ENCODE results near the gene MGAT4A.

The MGAT4A gene

DNA sequence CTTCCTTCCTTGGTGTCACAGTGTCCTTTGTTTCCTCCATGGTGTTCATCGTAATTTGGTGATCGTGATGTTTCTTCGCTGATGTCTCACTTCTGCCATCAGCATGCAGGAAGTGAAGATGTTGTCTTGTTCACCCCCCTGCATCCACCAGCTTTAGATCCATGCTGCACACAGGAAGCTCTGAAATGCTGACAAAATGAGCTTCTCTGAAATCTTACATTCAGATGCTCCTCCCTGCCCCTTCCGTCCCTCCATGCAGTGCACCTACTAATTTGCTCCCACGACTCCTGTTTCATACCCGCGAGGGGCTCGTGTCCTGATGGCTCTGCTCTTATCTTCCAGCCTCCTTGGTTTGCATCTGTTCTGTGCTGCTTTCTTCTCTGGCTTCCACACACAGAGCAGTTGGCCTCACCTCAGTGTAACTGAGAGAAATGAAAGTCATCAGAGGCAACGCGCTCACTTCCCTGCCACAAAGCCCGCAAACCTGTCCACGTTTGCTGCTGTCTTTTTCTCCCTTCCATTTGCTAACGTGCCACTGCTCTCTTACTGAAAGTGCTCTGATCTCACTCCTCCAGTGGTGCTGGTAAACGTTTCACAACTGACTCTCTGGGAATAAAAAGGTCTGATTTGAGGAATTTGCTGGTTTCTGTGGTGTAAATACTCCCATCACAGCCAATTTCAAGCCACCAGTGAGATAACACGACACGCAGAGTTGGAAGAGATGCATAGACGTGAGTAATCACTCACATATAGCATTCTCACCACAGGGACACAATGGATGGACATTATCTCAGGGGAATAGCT is 41.0 kb upstream of the MGAT4A start:
- TF ChIP-seq TEAD4 (IDR thresholded peaks at IDR 0.05) (no peak), CREB1 (IDR thresholded peaks at IDR 0.05; ENCODE audit: low read depth) (no peak), EP300 (IDR thresholded peaks at IDR 0.05; ENCODE audit: borderline replicate concordance) (no peak), TCF12 (IDR thresholded peaks at IDR 0.05; ENCODE audit: low read depth) (no peak), CEBPB (IDR thresholded peaks at IDR 0.05) (no peak)

DNA sequence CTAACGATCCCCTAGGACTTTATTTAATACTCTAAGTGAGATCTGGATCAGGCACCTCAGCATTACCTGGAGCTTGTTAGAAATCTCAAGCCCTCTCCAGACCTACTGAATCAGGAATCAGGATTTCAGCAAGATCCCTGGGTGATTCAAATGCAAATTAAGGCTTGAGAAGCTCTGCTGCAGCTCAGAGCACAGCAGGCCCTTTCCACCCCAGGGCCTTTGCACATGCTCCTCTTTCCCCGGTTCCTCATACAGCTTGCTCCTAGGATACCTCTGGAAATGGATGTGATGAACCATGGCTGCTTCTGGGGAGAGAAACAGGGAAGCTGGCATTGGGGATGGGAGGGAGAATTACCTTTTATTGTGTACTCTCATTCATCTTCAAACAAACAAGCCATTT is 40.3 kb upstream of the MGAT4A start:
- no peak for TF ChIP-seq TCF12 (IDR thresholded peaks at IDR 0.05; ENCODE audit: low read depth)
- TF ChIP-seq EGR1 (IDR thresholded peaks at IDR 0.05): no peak
- TF ChIP-seq FOXM1 (IDR thresholded peaks at IDR 0.05; ENCODE audit: borderline replicate concordance, low read depth): no peak
- no peak for TF ChIP-seq CEBPB (IDR thresholded peaks at IDR 0.05)
- TF ChIP-seq RAD21 (IDR thresholded peaks at IDR 0.05; ENCODE audit: low read depth): no peak
- TF ChIP-seq, protein P1, sequence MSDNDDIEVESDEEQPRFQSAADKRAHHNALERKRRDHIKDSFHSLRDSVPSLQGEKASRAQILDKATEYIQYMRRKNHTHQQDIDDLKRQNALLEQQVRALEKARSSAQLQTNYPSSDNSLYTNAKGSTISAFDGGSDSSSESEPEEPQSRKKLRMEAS (IDR thresholded peaks at IDR 0.05): no peak

DNA sequence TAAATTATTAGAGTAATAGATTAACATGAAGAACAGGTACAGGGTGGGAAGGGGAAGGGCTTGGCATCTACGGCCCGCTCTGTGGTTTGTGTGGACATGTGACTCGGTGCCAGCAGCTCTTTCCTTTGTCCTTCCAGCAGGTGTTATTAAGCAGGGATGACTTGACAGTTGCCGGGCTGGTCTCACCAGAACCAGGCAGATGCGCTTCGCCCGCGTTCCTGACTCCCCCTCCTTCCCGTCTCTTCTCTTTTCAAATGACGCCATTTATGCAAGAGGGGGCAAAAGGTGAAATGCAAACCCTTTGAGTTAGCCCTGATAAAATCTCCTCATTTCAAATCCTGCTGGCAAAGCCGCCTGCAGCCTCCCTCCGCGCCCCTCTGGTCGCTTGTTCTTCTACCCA is 38.9 kb upstream of the MGAT4A start:
- no peak for TF ChIP-seq CEBPB (IDR thresholded peaks at IDR 0.05)
- no peak for TF ChIP-seq TCF12 (IDR thresholded peaks at IDR 0.05; ENCODE audit: low read depth)
- TF ChIP-seq FOXM1 (IDR thresholded peaks at IDR 0.05; ENCODE audit: borderline replicate concordance, low read depth): no peak
- no peak for TF ChIP-seq RAD21 (IDR thresholded peaks at IDR 0.05; ENCODE audit: low read depth)
- TF ChIP-seq TAF1 (IDR thresholded peaks at IDR 0.05; ENCODE audit: low read depth): no peak
- TF ChIP-seq EGR1 (IDR thresholded peaks at IDR 0.05): no peak
- TF ChIP-seq CREB1 (IDR thresholded peaks at IDR 0.05; ENCODE audit: low read depth): no peak
- TF ChIP-seq EP300 (IDR thresholded peaks at IDR 0.05; ENCODE audit: borderline replicate concordance): no peak
- TF ChIP-seq TEAD4 (IDR thresholded peaks at IDR 0.05): no peak
- TF ChIP-seq, protein P2, sequence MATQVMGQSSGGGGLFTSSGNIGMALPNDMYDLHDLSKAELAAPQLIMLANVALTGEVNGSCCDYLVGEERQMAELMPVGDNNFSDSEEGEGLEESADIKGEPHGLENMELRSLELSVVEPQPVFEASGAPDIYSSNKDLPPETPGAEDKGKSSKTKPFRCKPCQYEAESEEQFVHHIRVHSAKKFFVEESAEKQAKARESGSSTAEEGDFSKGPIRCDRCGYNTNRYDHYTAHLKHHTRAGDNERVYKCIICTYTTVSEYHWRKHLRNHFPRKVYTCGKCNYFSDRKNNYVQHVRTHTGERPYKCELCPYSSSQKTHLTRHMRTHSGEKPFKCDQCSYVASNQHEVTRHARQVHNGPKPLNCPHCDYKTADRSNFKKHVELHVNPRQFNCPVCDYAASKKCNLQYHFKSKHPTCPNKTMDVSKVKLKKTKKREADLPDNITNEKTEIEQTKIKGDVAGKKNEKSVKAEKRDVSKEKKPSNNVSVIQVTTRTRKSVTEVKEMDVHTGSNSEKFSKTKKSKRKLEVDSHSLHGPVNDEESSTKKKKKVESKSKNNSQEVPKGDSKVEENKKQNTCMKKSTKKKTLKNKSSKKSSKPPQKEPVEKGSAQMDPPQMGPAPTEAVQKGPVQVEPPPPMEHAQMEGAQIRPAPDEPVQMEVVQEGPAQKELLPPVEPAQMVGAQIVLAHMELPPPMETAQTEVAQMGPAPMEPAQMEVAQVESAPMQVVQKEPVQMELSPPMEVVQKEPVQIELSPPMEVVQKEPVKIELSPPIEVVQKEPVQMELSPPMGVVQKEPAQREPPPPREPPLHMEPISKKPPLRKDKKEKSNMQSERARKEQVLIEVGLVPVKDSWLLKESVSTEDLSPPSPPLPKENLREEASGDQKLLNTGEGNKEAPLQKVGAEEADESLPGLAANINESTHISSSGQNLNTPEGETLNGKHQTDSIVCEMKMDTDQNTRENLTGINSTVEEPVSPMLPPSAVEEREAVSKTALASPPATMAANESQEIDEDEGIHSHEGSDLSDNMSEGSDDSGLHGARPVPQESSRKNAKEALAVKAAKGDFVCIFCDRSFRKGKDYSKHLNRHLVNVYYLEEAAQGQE (IDR thresholded peaks at IDR 0.05; ENCODE audit: low read depth): no peak
- TF ChIP-seq, protein P1 (IDR thresholded peaks at IDR 0.05): no peak
- TF ChIP-seq NFIC (IDR thresholded peaks at IDR 0.05): no peak
- TF ChIP-seq YY1 (IDR thresholded peaks at IDR 0.05; ENCODE audit: low read depth): no peak
- no peak for TF ChIP-seq ZBTB7A (IDR thresholded peaks at IDR 0.05; ENCODE audit: low read depth)
- TF ChIP-seq, protein P3, sequence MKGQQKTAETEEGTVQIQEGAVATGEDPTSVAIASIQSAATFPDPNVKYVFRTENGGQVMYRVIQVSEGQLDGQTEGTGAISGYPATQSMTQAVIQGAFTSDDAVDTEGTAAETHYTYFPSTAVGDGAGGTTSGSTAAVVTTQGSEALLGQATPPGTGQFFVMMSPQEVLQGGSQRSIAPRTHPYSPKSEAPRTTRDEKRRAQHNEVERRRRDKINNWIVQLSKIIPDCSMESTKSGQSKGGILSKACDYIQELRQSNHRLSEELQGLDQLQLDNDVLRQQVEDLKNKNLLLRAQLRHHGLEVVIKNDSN (IDR thresholded peaks at IDR 0.05): no peak

DNA sequence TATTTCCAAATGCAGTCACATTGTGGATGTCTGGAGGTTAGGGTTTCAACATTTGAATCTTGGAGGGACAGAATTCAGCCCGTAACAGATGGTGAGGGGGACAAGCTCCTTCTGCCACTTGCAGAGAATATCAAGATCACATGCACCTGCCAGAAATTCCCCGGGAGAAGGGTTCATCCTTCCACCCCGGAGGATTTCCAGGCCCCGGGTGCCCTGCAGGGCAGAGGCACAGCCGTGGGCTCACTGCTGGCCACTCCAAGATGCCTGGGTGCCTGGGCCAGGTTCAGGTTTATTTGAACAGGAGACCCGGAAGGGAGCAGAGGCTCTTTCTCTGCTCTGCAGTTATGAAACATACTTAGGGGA is 38.2 kb upstream of the MGAT4A start:
- TF ChIP-seq FOXM1 (IDR thresholded peaks at IDR 0.05; ENCODE audit: borderline replicate concordance, low read depth): no peak
- no peak for TF ChIP-seq YY1 (IDR thresholded peaks at IDR 0.05; ENCODE audit: low read depth)

DNA sequence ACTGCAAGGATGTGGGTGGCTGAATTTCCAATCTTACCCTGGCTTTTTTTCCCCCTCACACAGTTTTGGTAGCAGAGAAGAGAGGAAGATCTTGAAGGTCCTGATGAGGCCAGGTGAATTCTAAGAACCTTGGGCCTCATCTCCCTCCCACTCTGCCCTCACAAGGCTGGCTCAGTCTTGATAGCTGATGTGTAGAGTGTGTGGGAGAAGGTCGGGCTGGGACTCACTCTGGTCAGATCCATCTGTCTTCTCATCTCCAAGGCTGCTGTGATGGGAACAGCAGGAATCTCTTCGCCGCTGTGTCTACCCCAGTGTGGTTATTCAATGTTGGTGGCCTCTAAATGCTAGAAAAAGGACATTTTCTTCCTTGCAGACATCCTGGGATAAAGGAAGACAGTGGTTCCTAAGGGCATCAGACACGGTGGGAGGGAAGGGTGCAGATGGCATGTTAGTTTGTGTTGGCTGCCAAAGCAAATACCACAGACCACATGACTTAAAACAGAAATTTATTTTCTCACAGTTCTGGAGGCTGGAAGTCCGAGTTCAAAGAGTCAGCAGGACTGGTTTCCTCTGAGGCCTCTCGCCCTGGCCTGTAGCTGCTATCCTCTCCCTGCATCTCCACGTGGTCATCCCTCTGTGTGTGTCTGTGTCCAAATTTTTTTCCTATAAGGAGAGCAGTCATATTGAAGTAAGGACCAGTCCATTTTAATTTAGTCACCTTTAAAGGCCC is 37.6 kb upstream of the MGAT4A start:
- TF ChIP-seq EGR1 (IDR thresholded peaks at IDR 0.05) (no peak), TCF12 (IDR thresholded peaks at IDR 0.05; ENCODE audit: low read depth) (no peak), RAD21 (IDR thresholded peaks at IDR 0.05; ENCODE audit: low read depth) (no peak), EP300 (IDR thresholded peaks at IDR 0.05; ENCODE audit: borderline replicate concordance) (no peak), TEAD4 (IDR thresholded peaks at IDR 0.05) (no peak), FOXM1 (IDR thresholded peaks at IDR 0.05; ENCODE audit: borderline replicate concordance, low read depth) (no peak)
- TF ChIP-seq, protein P3 (IDR thresholded peaks at IDR 0.05): no peak

DNA sequence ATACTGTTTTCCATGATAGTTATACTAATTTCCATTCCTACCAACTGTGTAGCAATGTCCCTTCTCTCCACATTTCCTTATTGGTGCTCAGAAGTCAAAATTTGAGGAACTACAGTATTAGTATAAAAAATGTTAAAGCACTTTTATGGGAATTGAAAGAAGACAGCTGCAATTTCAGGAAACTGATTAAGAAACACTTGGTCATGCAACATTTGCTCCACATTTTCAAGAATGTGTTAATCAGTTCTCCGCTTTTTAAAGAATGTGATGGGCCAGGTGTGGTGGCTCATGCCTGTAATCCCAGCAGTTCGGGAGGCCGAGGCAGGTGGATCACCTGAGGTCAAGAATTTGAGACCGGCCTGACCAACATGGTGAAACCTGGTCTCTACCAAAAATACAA is 33.6 kb upstream of the MGAT4A start:
- no peak for TF ChIP-seq YY1 (IDR thresholded peaks at IDR 0.05; ENCODE audit: low read depth)
- no peak for TF ChIP-seq TEAD4 (IDR thresholded peaks at IDR 0.05)
- no peak for TF ChIP-seq NFIC (IDR thresholded peaks at IDR 0.05)
- TF ChIP-seq EGR1 (IDR thresholded peaks at IDR 0.05): no peak
- TF ChIP-seq EP300 (IDR thresholded peaks at IDR 0.05; ENCODE audit: borderline replicate concordance): no peak
- TF ChIP-seq ZBTB7A (IDR thresholded peaks at IDR 0.05; ENCODE audit: low read depth): no peak
- no peak for TF ChIP-seq TAF1 (IDR thresholded peaks at IDR 0.05; ENCODE audit: low read depth)
- TF ChIP-seq RAD21 (IDR thresholded peaks at IDR 0.05; ENCODE audit: low read depth): no peak
- no peak for TF ChIP-seq FOXM1 (IDR thresholded peaks at IDR 0.05; ENCODE audit: borderline replicate concordance, low read depth)

DNA sequence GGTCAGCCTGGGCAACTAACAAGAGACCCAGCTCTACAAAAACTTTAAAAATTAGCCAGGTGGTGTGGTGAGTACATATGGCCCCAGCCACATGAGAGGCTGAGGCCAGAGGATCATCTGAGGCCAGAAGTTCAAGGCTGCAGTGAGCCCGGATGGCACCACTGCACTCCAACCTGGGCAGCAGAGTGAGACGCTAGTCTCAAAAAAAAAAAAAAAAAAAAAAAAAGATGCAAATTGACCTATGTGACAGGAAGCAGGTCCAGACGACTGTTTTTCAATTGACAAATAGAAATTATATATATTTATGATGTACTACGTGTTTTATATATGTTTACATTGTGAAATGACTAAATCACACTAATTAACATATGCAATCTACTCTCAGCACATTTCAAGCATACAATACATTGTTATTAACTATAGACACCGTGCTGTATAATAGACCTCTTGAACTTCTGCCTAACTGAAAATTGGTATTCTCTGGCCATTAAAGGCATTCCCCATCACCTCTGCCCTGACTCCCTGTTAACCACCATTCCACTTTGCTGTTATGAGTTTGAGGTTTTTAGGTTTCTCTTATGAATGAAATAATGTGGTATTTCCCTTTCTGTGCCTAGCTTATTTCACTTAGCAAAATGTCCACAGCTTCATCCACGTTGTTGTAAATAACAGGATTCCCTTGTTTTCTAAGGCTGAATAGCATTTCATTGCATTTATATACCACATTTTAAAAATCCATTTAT is 32.4 kb upstream of the MGAT4A start:
- TF ChIP-seq TAF1 (IDR thresholded peaks at IDR 0.05; ENCODE audit: low read depth) (no peak), RAD21 (IDR thresholded peaks at IDR 0.05; ENCODE audit: low read depth) (no peak), CEBPB (IDR thresholded peaks at IDR 0.05) (no peak), TEAD4 (IDR thresholded peaks at IDR 0.05) (no peak), TCF12 (IDR thresholded peaks at IDR 0.05; ENCODE audit: low read depth) (no peak), EP300 (IDR thresholded peaks at IDR 0.05; ENCODE audit: borderline replicate concordance) (no peak), FOXM1 (IDR thresholded peaks at IDR 0.05; ENCODE audit: borderline replicate concordance, low read depth) (no peak), NFIC (IDR thresholded peaks at IDR 0.05) (no peak), ZBTB7A (IDR thresholded peaks at IDR 0.05; ENCODE audit: low read depth) (no peak), YY1 (IDR thresholded peaks at IDR 0.05; ENCODE audit: low read depth) (no peak)
- TF ChIP-seq, protein P1 (IDR thresholded peaks at IDR 0.05): no peak
- TF ChIP-seq, protein P3 (IDR thresholded peaks at IDR 0.05): no peak
